Measurements from ENCODE around the gene KRTAP3-2. TPM values are rescaled to one million over a fixed set of nuclear protein-coding genes. Genes with fewer than 3 reads are reported as not detected.
"Not testable (repeated sequence)": the region's sequence is repeated elsewhere in the genome, so short reads cannot be mapped to it uniquely, and the experiment has no call there.

The KRTAP3-2 gene
- polyA plus RNA-seq (2011; rRNA removed) (not detected in 2 replicates), polyA minus RNA-seq (2011; rRNA and poly(A)+ RNA removed) (not detected in 2 replicates)

- H3K4me3 ChIP-seq (ENCODE audit: low read depth, low read length); H3K9me3 ChIP-seq (ENCODE audit: control insufficient read depth, insufficient read depth, low read length); CTCF ChIA-PET; DNase-seq (ENCODE audit: low read depth, low spot score); POLR2A ChIA-PET; H3K27me3 ChIP-seq (ENCODE audit: control insufficient read depth, insufficient read depth, low read length); H3K27ac ChIP-seq (ENCODE audit: low read depth, low read length): not testable (repeated sequence)
Observed at GRCh38 chr17:40999563-40999962, at the start of gene KRTAP3-2. TSS of gene KRTAP3-2 (minus strand) at chr17:40999906. CDS start at chr17:40999853, 53 bp downstream.

- POLR2A ChIA-PET, result interaction anchor here (1.1 kb wide), 1 partner anchor 640 kb away, joined by 4 read pairs; no protein-coding TSS in a partner anchor
- no peak overlapping the region for H3K4me3 ChIP-seq (ENCODE audit: low read depth, low read length)
- DNase-seq (ENCODE audit: low read depth, low spot score), result no peak
- TF ChIP-seq CTCF (IDR thresholded peaks at IDR 0.05; ENCODE audit: low read depth, low read length), result no peak
- CTCF ChIA-PET, result no interaction called here
- H3K9me3 ChIP-seq (ENCODE audit: control insufficient read depth, insufficient read depth, low read length), result no peaks in the 10 kb centered on the region
- H3K27ac ChIP-seq (ENCODE audit: low read depth, low read length), result no peak overlapping the region
- no peaks in the 10 kb centered on the region for H3K27me3 ChIP-seq (ENCODE audit: control insufficient read depth, insufficient read depth, low read length)
Observed at GRCh38 chr17:41049110-41049509, 49.4 kb upstream of the KRTAP3-2 start.

- Histone ChIP-seq H3K27me3 (ENCODE audit: control insufficient read depth, insufficient read depth, low read length) (no peaks in the 10 kb centered on the region), H3K9me3 (ENCODE audit: control insufficient read depth, insufficient read depth, low read length) (no peaks in the 10 kb centered on the region), H3K4me3 (ENCODE audit: low read depth, low read length) (no peak overlapping the region), H3K27ac (ENCODE audit: low read depth, low read length) (peak overlapping the region; percentile 57)
- ChIA-PET CTCF (interaction anchor here (1.1 kb wide), 1 partner anchor 83 kb away, joined by 3 read pairs; no protein-coding TSS in a partner anchor), POLR2A (interaction anchor here (1.0 to 1.1 kb wide), 2 partner anchors 13 to 641 kb away, joined by 3 to 4 read pairs; no protein-coding TSS in a partner anchor)
- no peak for TF ChIP-seq CTCF (IDR thresholded peaks at IDR 0.05; ENCODE audit: low read depth, low read length)
- no peak for DNase-seq (ENCODE audit: low read depth, low spot score)
Observed at GRCh38 chr17:41048441-41048840, 48.7 kb upstream of the KRTAP3-2 start.

GRCh38 chr17:41046735-41047465 lies 47.2 kb upstream of the KRTAP3-2 start, which contains the start of gene KRTAP2-1:
TSS of gene KRTAP2-1 (minus strand) at chr17:41047316. CDS start at chr17:41047267, 49 bp downstream.
- H3K27me3 ChIP-seq (ENCODE audit: control insufficient read depth, insufficient read depth, low read length); H3K9me3 ChIP-seq (ENCODE audit: control insufficient read depth, insufficient read depth, low read length); H3K4me3 ChIP-seq (ENCODE audit: low read depth, low read length); DNase-seq (ENCODE audit: low read depth, low spot score); POLR2A ChIA-PET; CTCF ChIA-PET: not testable (repeated sequence)
- H3K27ac ChIP-seq (ENCODE audit: low read depth, low read length), result peak within 1 kb of the TSS; percentile 57

GRCh38 chr17:41042953-41043352 lies 43.2 kb upstream of the KRTAP3-2 start:
- Histone ChIP-seq H3K27me3 (ENCODE audit: control insufficient read depth, insufficient read depth, low read length) (no peaks in the 10 kb centered on the region), H3K9me3 (ENCODE audit: control insufficient read depth, insufficient read depth, low read length) (no peaks in the 10 kb centered on the region), H3K4me3 (ENCODE audit: low read depth, low read length) (no peak overlapping the region), H3K27ac (ENCODE audit: low read depth, low read length) (no peak overlapping the region)
- TF ChIP-seq CTCF (IDR thresholded peaks at IDR 0.05; ENCODE audit: low read depth, low read length), result no peak
- no peak for DNase-seq (ENCODE audit: low read depth, low spot score)
- CTCF ChIA-PET, result no interaction called here
- POLR2A ChIA-PET, result no interaction called here

- H3K4me3 ChIP-seq (ENCODE audit: low read depth, low read length); DNase-seq (ENCODE audit: low read depth, low spot score); H3K27ac ChIP-seq (ENCODE audit: low read depth, low read length); H3K9me3 ChIP-seq (ENCODE audit: control insufficient read depth, insufficient read depth, low read length); CTCF ChIA-PET; H3K27me3 ChIP-seq (ENCODE audit: control insufficient read depth, insufficient read depth, low read length): not testable (repeated sequence)
- POLR2A ChIA-PET, result interaction anchor here (0.6 kb wide), 1 partner anchor 84 kb away, joined by 4 read pairs; no protein-coding TSS in a partner anchor
Observed at GRCh38 chr17:41040783-41041571, 41.3 kb upstream of the KRTAP3-2 start, which contains the start of gene KRTAP1-1. TSS of gene KRTAP1-1 (minus strand) at chr17:41041450. CDS start at chr17:41041397, 53 bp downstream.

Measured in AG04450 (cell line).